SW 1271 (cell line): ENCODE data around the gene WWTR1.

Experiments
- DNase-seq, 2 experiments: peaks; one replicate each; lab custom pipeline; 2025; lab: John Stamatoyannopoulos, UW

WWTR1 gene

DNA sequence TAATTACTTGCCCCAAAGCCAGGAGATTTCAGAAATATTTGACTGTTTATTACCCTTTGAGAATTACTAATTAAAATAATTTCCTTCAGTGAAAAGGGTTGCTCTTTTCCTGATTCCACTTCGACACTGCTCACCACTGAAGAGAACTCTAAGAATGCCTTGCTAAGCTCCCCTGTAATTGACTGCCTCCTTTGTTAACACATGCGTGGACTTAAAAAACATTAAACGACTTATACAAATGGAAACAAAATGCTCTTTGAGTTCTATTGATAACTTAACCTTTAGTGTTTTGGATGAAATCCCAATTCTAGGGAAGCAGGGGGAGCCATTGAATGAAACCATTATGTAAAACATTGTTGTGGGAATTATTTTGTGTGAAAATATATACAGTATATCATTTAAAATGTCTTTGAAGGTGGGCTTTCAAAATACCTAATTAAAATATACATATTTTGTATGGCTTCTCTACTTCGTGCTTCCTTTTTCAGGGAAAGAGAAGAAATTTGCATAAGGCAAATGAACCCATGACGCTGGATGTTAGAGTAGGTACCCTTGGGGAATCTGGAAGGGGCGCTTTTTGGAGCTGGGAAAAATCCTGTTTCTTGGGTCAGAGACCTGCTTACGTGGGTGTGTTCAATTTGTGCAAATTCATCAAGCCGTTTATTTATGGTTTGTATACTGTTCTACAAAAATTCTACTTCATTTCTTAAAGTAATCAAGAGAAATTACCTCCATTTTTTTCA, 64.2 kb downstream of the WWTR1 start:
- no peak for DNase-seq

DNA sequence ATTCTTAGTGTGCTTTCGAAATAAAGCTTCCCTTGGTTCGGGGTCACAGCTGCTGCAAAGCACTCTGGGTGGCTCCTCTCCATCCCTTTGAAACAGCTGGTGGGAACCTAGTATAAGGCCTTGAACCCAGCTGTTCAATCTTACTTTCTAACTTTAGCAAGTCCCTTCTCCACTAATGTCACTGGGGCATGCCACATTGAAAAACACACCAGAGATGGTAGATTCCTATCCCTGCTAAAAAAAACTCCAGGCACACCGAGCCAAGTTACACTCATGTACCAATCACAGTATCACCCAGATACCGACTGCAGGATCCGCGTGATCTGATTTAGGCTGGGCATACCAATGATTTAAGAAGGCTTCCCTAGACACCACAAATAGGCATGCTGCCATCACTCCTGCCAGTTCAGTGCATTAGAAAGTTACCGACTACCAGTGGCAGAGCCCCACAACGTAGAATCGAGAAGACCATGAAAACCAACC, 65.0 kb downstream of the WWTR1 start:
- DNase-seq = no peak

DNA sequence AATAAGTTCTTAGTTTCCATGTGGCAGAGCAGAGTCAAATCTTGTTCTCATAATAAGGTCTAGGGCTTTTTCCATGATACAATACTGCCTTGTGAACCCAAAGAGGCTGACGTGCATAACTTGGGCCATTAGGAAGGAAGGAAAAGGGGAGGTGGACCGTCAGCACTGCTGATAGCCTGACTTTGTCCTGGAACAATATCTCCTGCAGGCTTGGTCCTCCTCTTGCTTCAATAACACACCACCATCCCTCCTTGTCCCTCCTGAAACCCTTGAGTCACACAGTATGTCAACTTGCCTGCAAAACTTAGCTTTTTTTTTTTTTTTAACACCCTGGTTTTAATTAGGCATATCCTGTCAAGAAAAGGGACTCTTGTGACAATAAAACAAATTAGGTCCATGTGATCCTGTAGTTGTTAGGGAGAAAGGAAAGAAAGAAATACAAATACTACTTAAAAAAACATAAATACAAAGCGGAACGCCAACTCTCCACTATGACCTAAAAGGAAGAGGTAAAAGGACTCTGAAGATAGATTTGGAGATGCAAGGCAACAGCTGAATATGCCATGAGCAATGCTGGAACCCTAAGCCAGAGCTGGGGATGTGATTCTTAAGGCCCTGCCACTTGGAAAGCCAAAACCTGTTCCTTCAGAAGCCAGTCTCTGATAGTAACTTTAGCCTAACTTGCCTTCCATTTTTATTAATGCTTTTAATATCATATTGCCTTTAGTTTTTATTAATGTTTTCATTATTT, 67.0 kb downstream of the WWTR1 start:
- DNase-seq = no peak

DNA sequence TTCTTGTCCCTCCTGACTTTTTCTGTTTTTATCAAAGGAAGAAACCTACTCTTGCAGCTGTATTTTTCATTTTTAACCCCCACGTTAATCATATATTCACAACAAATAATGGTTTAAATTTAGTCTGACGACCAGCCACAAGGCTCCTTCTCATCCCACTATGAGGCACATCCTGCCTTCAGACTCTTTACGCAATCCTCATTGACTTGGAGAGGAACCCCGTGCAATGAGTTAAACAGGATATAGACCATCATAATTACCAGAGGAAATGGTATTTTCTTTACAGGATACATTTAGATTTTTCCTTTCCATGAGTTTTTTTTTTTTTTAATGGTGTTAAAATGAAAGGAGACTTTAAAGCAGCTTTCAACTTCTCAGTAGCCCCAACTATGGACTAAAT, 68.5 kb downstream of the WWTR1 start:
- peak; percentile 57 to 73 for DNase-seq

DNA sequence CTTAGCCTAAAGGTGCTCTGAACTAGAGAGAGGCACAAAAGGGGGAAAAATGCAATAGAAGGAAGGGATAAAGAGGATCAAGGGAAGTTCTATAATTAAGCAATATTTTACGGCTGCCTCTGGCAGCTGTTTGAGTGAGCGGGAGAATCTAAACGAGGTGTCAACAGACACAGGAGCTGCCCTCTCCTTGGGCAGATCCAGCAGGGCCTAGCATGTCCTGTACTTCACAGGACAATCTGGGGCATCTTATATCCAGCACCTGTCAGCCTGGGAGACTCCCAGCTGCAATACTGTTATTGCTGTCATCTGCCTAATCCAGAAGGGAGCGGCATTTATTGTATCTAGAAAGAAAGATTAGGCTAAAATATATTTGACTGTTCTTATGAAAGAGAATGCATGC, 68.9 kb downstream of the WWTR1 start:
- no peak for DNase-seq

DNA sequence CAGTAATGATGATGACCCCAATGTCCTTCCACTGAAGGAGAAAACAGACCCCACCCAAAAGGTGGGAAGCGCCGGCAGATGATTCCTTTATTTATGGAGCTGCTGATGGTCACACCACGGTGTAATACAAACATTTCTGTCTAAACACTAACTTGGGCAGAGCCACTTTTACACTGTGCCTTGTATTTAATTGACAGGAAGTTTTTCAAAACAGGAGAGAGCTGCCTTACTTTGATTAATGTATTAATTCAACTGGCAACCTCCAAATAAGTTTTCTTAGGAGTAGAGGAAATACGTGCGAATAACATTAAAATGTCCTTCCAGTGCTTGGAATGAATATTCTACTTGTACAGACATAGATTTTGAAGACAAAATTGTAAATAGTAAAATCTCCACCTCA, 70.4 kb downstream of the WWTR1 start:
- DNase-seq = no peak

DNA sequence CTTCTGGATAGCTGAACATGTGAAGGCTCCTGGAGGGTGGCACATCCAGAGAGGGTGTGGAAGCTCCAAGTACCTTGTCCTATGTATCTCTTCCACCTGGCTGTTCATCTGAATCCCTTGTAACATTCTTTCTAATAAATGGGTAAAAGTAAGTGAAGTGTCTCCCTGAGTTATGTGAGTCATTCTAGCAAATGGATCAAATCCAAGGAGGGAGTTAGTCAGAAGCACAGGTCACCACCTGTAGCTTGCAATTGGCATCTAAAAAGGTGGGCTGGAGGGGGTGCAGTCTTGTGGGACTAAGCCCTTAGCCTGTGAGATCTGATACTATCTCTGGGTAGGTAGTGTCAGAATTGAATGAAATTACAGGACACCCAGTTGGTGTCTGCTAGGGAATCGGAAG, 71.0 kb downstream of the WWTR1 start:
- peak in 1 of 2 experiments; percentile 64 for DNase-seq

DNA sequence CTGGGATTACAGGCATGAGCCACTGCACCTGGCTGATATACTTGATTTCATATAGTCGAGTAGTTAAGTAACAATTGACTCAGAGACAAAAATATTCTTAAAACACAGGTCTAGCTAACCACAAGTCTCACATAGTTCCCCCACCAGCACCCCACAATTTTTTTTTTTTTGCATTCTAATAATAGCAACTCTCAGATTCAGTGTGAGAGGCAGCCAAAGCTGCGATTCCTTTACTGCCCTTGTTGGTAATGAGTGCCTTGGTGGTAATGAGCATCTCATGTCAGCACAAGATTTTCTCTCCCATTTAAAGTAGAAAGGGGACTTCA, 72.5 kb downstream of the WWTR1 start:
- DNase-seq = no peak

DNA sequence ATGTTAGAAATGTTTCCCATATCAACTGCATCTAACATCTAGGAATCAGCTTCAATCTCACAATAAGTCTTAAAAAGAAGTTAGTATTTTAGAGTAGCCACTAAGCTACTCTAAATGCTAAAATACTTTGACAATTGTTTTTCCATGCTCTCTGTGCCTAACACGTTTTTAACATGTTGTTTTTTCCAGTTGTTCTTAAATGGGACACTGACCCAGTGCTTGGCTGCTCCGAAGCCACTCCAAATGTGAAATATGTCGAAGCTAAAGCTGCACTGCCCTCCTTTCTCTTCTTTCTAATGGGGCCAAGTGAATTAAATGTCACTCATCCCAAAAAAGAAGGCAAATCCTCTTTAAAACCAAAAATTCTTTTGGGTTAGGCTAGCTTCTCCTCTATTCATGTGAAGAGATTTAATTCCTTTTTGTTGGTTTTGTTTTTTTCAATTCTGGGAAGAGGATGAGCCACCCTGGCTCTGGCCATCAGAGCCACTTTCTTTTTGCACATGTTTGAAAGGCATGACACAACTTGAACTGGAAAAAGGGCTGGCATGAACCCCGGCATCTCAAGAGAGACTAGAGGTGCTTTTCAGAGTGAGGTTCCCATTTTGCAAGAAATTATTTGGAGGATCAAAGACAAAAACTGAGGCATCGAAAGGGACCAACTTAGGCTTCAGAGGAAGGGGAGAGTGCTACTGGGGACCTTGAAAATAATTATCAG, 73.7 kb downstream of the WWTR1 start:
- no peak for DNase-seq

DNA sequence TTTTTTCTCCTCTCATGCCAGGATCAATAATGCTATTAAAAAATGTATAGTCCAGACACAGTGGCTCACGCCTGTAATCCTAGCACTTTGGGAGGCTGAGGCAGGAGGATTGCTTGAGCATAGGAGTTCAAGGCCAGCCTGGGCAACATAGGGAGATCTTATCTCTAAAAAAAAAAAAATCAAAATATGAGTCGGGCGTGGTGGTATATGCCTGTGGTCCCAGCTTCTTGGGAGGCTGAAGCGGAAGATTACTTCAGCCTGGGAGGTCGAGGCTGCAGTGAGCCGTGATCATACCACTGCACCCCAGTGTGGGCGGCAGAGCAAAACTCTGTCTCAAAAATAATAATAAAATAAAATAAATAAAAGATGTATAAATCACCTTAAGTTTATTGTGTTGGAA, 75.4 kb downstream of the WWTR1 start:
- no peak for DNase-seq

DNA sequence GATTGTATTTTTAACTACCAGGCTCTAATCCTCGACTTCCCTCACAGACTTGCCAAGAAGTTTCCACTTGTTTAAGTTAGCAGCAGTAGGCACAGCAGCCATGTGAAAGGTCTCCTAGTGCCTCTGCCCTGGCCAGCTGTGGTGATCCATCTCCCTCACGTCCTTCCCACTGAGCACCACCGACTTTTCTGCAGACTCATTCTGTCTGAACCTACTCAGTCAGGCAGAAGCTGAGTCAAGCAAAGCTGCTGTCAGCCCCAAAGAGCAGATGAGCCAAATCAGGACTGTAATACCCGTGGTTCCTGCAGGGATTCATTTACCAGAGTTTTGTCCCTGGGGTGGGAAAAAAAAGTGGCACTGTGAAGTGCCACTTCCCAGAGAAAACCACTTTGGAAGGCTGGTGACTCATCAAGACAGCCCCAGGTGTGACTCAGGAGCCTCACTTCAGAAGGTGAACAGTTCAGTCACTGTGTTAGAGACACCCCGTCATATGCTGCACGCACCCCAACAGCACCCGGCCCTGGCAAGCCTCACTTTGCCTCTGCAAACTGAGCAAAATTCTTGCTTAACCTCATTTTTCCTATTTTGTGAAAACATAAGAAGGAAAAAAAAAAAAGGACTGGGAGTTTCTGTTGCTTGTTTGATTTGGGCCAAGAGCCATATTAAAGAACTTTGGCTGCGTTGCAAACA, 76.0 kb downstream of the WWTR1 start:
- peak; percentile 75 to 84 for DNase-seq

DNA sequence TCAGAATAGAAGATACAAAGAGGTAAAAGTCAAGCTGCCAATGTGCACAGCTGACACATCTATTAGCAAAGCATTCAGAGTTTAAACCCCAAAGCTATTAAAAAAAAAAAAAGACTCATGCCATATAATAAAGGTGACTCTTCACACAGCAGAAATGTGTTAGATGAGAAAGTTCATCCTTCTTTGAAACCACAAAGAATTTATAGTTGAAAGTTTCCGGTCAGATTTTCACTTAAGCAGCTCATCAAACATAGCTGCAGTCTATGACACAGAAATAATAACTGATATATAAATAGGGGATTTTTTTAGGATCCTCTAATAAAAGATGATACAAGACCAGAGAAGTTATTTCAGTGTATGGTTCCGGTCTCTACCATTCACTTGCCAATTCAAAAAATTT, 76.6 kb downstream of the WWTR1 start:
- peak in 1 of 2 experiments; percentile 57 for DNase-seq

DNA sequence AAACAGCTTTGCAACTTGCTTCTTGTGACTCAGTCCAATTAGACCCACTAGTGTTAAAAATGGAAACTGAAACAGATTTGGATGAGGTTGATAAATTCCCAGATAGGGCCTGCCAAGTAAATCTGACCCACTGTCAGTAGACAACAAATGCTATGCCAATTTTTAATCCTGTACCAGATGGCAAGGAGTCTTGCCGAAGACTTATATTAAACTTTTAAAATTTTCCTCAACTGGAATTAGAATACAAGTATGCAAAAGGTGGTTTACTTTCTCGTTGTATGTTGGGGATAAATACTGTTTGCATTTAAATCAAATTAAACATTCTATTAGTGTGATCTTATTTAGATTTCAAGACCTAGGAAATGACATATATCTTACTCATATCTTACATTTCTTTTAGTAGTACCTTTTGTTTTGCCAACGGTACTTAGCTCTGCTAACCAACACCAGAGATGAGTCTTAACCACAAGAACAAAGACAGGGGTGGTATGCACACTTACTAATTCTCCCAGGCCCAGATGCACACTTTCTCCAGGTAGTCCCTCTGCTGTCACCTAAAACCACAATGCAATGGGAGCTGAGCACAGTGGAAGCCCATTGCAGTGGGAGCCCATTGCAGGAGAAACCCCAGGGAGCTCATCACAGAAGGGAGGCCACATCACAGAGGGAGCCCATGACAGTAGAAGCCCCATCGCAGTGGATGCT, 77.8 kb downstream of the WWTR1 start:
- peak; percentile 33 to 90 for DNase-seq

DNA sequence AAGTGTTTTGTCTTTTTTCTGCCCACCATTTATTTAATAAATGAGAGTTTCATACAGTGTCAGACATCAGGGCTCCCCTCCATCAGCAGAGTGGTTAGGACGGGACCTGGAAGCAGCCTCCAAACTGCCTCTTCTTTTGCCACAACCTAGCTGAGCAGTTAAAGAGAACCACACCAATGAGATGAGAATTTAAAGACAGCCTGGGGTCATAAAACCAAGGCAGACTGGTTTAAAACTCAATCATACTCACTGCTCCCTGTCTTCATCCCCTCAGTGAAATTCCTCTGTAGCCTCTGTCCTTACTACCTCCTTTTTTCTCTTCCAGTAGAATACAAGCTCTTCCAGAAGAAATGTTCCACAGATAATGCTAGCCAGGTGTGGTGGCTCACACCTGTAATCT, 78.7 kb downstream of the WWTR1 start:
- DNase-seq = no peak

DNA sequence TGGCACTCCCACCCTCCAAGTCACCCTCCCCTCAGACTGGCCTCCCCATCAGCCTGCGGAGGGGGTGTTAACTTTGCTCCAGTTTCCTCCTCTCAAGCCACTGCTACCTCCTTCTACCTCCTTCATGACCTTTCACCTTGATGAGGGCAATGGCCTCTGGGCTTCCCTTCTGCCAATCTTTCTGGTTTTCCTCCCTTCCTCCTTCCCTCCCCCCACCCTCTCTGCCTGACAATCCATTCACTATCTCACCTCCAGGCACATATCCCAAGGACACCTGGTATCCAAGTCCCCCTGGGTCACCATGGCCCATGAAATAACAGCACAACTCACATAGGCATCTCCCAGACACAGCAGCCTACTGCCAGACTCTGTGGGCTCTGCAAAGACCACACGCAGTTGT, 80.0 kb downstream of the WWTR1 start:
- no peak for DNase-seq

DNA sequence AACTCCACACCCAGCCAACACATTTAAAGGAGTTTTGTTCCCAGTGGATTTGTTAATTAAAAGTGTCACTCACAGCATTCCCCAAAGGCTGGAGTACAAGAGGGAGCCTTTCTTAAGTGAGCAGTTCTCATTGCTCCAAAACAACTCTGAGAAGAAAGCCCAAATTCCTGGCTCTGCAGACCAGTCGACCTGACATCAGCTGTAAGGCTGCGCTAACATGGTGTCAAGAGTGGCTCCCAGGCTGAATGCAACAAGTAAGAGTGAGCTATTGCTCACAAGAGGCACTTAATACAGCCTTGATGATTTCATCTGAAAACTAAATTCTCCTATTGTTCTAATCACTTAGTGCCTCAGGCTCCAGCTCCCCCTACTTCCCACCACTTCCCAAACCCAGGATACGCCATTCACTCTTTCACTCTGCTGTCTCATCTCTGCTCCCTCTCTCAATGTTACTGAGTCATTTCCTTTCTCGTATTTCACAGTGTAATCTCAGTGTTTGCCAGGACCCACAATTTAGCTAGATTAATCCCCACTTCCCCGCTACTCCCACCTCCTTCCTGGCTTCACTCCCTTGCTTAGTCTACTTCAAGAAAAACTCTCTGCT, 81.8 kb downstream of the WWTR1 start:
- peak; percentile 87 to 97 for DNase-seq

DNA sequence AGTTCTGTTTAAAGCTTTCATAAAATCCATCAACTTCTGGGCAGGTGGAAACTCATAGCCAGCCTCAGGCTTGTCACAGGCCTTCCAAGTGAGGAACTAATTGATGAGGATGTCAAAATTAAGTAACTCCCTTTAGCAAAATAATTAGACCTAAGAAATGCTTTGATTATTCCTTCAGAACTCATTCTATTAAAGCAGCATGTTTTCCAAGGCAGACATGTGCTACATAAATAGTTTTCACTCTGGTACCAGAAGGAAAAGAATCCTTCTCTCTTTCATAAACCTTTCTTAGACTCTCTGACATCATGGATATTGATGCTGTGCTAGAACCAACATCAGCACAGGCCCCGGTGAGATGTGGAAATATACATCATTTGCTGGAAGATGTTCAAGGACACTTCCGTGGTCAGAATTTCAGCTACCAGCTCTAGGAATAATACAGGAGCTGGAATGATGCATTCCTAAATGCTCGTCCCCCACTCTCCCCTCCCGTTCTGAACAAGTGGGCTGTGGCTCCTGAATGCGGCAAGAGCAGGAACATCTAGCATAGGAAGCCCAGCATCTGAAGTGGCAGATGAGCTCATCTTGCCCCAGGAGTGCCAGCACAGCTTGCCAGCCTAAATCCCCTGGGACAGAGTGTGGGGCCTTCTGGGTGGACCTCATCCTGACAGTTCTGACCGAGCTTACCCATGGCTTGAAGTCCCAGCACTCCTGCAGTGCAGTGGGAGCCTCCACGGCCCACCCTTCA, 82.4 kb downstream of the WWTR1 start:
- DNase-seq = peak; percentile 73 to 74

DNA sequence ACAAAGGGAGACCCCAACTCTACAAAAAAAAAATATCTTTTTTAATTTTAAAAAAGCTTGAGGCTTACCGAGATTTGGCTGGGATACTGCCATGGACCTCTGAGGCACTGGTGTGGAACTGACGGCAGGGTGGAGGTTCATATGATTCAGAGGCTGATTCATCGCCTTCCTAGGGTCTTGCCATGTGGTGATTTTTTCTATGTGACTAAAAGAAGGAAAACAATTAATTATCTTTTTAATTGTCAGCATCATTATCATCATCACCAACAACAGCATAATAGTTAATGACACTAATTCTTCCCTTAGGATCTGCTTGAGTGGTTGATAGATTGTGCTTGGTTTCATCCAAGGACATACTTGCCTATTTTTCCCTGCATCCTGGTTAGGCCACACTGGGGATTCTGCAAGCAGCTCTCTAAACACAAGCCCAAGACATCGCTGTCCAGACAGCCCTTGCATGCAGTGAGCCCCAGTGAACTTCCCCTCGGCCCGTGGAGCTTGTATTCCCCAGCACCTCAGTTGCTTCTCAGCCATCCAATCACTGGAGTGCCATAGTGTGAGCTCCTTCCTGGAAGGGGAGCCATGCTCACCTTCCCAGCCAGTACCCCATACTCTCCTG, 84.9 kb downstream of the WWTR1 start:
- DNase-seq = peak; percentile 19 to 68

DNA sequence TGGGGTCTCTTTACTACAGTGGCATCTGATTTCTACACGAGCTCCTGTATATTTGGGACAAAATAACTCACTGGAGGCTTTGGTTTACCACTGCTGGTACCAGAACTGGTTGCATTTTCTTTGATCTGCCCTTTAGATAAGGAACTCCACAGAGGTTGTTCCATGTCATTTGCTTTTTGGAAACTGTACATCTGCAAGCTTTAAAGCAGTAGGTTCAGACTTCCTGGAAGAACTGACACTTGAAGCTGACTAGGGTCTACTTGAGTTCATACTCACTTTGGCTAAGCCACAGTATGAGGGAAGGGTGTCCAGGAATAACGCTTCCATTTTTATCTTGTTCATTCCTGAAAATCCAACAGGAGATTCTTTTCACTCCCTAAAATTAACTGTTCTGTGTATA, 86.4 kb downstream of the WWTR1 start:
- DNase-seq = no peak

DNA sequence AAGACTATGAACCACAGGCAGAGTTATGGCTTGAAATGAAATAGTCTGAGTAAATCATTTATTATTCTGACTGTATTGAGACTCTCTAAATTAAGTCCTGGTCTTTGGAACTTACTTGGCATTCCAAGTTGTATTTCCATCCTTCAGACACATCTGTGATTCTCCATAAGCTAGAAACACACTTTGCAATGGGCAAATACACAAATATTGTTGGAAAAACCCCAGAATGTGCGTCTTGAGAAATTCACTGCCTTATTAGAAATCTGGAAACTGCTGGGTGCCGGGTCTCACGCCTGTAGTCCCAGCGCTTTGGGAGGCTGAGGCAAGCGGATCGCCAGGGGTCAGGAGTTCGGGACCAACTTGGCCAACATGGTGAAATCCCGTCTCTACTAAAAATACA, 87.8 kb downstream of the WWTR1 start:
- no peak for DNase-seq
